Naive thymus-derived CD4-positive, alpha-beta T cell (primary cell): Measurements from ENCODE around the gene LINGO1. TPM values are rescaled to one million over a fixed set of nuclear protein-coding genes. Genes with fewer than 3 reads are reported as not detected.
A peak's percentile ranks its signal among the peaks of the same experiment; 100 is the strongest.

ENCODE experiments used
- ATAC-seq: fragments of 150-1000 bp; cut with Tn5 transposase; 2 replicates; pipeline ENCODE4 v1.10.0; 2021; ENCODE audit warnings: mild to moderate bottlenecking, moderate library complexity
- CTCF ChIA-PET: fragments of 350-600 bp; sonication (Branson Sonifier 250); formaldehyde crosslinking; loops from one replicate; lab custom pipeline; 2021; ENCODE audit warnings: antibody characterized with exemption; lab: Charles Lee
- POLR2A ChIA-PET: fragments of 350-600 bp; sonication (Branson Sonifier 250); formaldehyde crosslinking; loops from one replicate; lab custom pipeline; 2021; ENCODE audit warnings: antibody characterized with exemption, inconsistent platforms; lab: Charles Lee
- DNase-seq, 9 donors: peaks; one replicate each; pipeline versions ENCODE4 v3.0.0 to v3.0.0-alpha.2; 2020 to 2022; ENCODE audit warnings: mixed read lengths in 1 of 9
- H3K27ac ChIP-seq: one replicate; pipeline ENCODE4 v1.7.0; 2013; ENCODE audit warnings: mild to moderate bottlenecking, low read depth, low read length, moderate library complexity
- H3K27me3 ChIP-seq, 2 donors: one replicate each; pipeline ENCODE4 v1.7.0; 2013; ENCODE audit warnings: low read length in 2 of 2, mild to moderate bottlenecking in 2 of 2, moderate library complexity in 2 of 2; ENCODE audit not compliant: control insufficient read depth in 2 of 2, insufficient read depth in 2 of 2
- H3K36me3 ChIP-seq, 3 experiments: 1 replicate in 2 of 3; 2 replicates in 1 of 3; pipeline ENCODE4 v1.7.0; 2013; ENCODE audit warnings: low read length in 3 of 3, mild to moderate bottlenecking in 3 of 3, moderate library complexity in 1 of 3; ENCODE audit not compliant: insufficient read depth in 3 of 3, control insufficient read depth in 2 of 3
- H3K4me1 ChIP-seq, 2 donors: one replicate each; pipeline ENCODE4 v1.7.0; 2013; ENCODE audit warnings: low read length in 2 of 2, mild to moderate bottlenecking in 2 of 2, moderate library complexity in 1 of 2; ENCODE audit not compliant: control insufficient read depth in 2 of 2, insufficient read depth in 2 of 2
- H3K4me3 ChIP-seq: 2 replicates; pipeline ENCODE4 v1.7.0; 2013; ENCODE audit warnings: mild to moderate bottlenecking, low read length
- H3K9me3 ChIP-seq, 3 experiments: 1 replicate in 2 of 3; 2 replicates in 1 of 3; pipeline ENCODE4 v1.7.0; 2013; ENCODE audit warnings: low read length in 3 of 3; ENCODE audit not compliant: control insufficient read depth in 2 of 3
- H3K27ac Mint-ChIP-seq, 9 donors: one replicate each; pipeline ENCODE4 v1.8.0; 2020 to 2022; ENCODE audit warnings: mixed read lengths in 9 of 9, mild to moderate bottlenecking in 8 of 9, moderate library complexity in 5 of 9, inconsistent platforms in 2 of 9
- H3K27me3 Mint-ChIP-seq, 5 donors: one replicate each; pipeline ENCODE4 v1.8.0; 2021 to 2022; ENCODE audit warnings: mixed read lengths in 5 of 5, mild to moderate bottlenecking in 1 of 5
- H3K36me3 Mint-ChIP-seq, 5 donors: one replicate each; pipeline ENCODE4 v1.8.0; 2020 to 2022; ENCODE audit warnings: mixed read lengths in 5 of 5, mild to moderate bottlenecking in 3 of 5, inconsistent platforms in 1 of 5
- H3K4me1 Mint-ChIP-seq, 7 donors: one replicate each; pipeline ENCODE4 v1.8.0; 2020 to 2022; ENCODE audit warnings: mixed read lengths in 7 of 7, mild to moderate bottlenecking in 3 of 7, inconsistent platforms in 1 of 7
- H3K4me3 Mint-ChIP-seq, 10 donors: one replicate each; pipeline ENCODE4 v1.8.0; 2020 to 2022; ENCODE audit warnings: mild to moderate bottlenecking in 10 of 10, mixed read lengths in 10 of 10, moderate library complexity in 6 of 10, inconsistent platforms in 2 of 10
- H3K9me3 Mint-ChIP-seq, 11 donors: one replicate each; pipeline ENCODE4 v1.8.0; 2020 to 2022; ENCODE audit warnings: mixed read lengths in 11 of 11, mild to moderate bottlenecking in 4 of 11, inconsistent platforms in 1 of 11, moderate library complexity in 1 of 11
- intact Hi-C, 2 donors: fragments of 100-400 bp; cut with micrococcal nuclease; formaldehyde crosslinking; loops; one replicate each; pipeline ENCODE4 v1.15.1; 2023
- polyA plus RNA-seq, 2 donors: library from polyadenylated mRNA; unstranded; fragments of 300-500 nt; fragmentation: Illumina TruSeq; gene quantifications; one replicate each; pipeline ENCODE4 v1.2.3, GENCODE V29; 2021
- total RNA-seq, 6 experiments: library from RNA in 5 of 6; stranded (reverse) in 5 of 6; gene quantifications; 1 replicate in 5 of 6; 2 replicates in 1 of 6; pipeline ENCODE4 v1.2.3 and lab custom pipeline; 2021 to 2026

LINGO1 gene, protein sequence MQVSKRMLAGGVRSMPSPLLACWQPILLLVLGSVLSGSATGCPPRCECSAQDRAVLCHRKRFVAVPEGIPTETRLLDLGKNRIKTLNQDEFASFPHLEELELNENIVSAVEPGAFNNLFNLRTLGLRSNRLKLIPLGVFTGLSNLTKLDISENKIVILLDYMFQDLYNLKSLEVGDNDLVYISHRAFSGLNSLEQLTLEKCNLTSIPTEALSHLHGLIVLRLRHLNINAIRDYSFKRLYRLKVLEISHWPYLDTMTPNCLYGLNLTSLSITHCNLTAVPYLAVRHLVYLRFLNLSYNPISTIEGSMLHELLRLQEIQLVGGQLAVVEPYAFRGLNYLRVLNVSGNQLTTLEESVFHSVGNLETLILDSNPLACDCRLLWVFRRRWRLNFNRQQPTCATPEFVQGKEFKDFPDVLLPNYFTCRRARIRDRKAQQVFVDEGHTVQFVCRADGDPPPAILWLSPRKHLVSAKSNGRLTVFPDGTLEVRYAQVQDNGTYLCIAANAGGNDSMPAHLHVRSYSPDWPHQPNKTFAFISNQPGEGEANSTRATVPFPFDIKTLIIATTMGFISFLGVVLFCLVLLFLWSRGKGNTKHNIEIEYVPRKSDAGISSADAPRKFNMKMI
- total RNA-seq (not detected), polyA plus RNA-seq (not detected), total RNA-seq (lab: John Stamatoyannopoulos, UW) (not detected)

DNA sequence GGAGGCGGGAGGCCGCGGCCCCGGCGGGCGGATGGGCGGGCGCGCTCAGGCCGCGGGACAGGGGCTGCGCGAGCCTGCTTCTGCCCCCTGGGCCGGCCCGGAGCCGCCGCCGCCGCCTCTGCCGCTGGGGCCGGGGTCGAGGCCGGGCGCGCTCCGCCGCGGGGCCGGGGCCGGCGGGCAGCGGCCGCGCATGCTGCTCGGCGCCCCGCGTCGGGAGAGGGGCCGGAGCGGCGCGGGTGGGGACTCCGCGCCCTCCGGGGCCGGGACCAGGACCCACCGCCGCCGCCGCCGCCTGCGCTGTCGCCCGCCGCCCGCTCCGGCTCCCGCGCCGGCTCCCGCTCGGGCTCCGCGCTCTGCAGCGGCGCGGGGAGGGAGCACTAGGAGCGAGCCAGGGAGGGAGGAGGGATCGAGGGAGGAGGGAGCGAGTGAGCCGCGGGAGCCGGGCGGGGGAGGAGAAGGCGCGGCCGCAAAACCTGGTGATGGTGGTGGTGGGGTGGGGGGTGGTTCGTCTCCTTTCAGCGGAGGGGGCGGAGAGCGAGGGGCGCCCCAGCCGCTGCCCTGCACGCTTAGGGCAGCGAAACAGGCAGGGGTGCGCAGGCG lies at the start of gene LINGO1:
TSS of gene LINGO1 (minus strand) at position 379 of the 600 bp plus-strand sequence. CDS start 597 bp downstream, outside the sequence.
- CTCF ChIA-PET: no interaction called here

DNA sequence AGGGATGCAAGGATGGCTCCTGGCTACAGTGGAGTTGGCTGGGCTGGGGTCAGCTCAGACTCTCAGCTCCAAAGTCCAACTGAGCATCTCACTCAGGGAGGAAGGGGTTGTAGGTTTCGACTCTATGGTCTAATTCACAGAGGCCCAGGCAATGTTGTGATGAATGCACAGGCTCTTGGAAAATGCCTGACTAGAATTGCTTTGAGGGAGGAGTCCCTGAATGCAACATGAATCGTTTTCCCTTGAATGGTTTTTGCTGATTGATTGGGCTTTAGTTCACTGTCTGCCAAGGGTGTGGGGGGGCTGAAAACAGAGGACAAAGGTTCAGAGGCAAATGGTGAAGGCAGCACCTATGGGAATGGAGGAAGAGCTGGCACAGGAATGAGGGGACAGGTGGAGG lies 48.6 kb upstream of the LINGO1 start:
- peaks cover 17 to 33% (median 27%) of the 10 kb centered on the region in 5 donors for H3K27me3 Mint-ChIP-seq
- ChIA-PET CTCF (no interaction called here), POLR2A (no interaction called here)
- no peak overlapping the region for H3K27ac Mint-ChIP-seq
- intact Hi-C loops: no loop called here
- H3K4me3 ChIP-seq: no peak overlapping the region
- H3K4me1 Mint-ChIP-seq: no peaks in the 10 kb centered on the region
- H3K4me3 Mint-ChIP-seq: no peak overlapping the region
- ATAC-seq (no peak), DNase-seq (no peak)
- H3K36me3 ChIP-seq: no peaks in the 10 kb centered on the region
- H3K4me1 ChIP-seq: no peaks in the 10 kb centered on the region
- H3K27me3 ChIP-seq: no peaks in the 10 kb centered on the region
- no peaks in the 10 kb centered on the region for H3K9me3 Mint-ChIP-seq
- no peaks in the 10 kb centered on the region for H3K9me3 ChIP-seq
- no peaks in the 10 kb centered on the region for H3K36me3 Mint-ChIP-seq
- H3K27ac ChIP-seq: no peak overlapping the region

More for the DNA sequence above, at the start of gene LINGO1:
- Mint-ChIP-seq H3K36me3 (peaks cover 0 to 1% (median 0%) of the 10 kb centered on the region in 5 donors), H3K9me3 (no peaks in the 10 kb centered on the region), H3K27me3 (peaks cover 22 to 64% (median 41%) of the 10 kb centered on the region in 5 donors), H3K4me3 (peak within 1 kb of the TSS; percentile 20 to 84 (median 70)), H3K4me1 (peaks cover 6 to 20% (median 13%) of the 10 kb centered on the region in 7 donors), H3K27ac (no peak within 1 kb of the TSS)
- no peak within 1 kb of the TSS for H3K4me3 ChIP-seq
- peaks cover 0 to 9% of the 10 kb centered on the region in 2 donors for H3K4me1 ChIP-seq
- POLR2A ChIA-PET: no interaction called here
- no peak for ATAC-seq
- H3K9me3 ChIP-seq: no peaks in the 10 kb centered on the region
- no peaks in the 10 kb centered on the region for H3K36me3 ChIP-seq
- no peak within 1 kb of the TSS for H3K27ac ChIP-seq
- intact Hi-C loops: loop anchor here in 1 of 2 donors (5.0 kb wide), 1 partner anchor 245 kb away; no protein-coding TSS in a partner anchor
- H3K27me3 ChIP-seq: peaks cover 0 to 18% of the 10 kb centered on the region in 2 donors
- no peak for DNase-seq

- POLR2A ChIA-PET: no interaction called here
- Mint-ChIP-seq H3K4me1 (no peaks in the 10 kb centered on the region), H3K4me3 (no peak overlapping the region), H3K36me3 (no peaks in the 10 kb centered on the region), H3K9me3 (no peaks in the 10 kb centered on the region), H3K27me3 (peaks cover 7 to 24% (median 21%) of the 10 kb centered on the region in 5 donors), H3K27ac (no peak overlapping the region)
- intact Hi-C loops: no loop called here
- H3K27ac ChIP-seq: no peak overlapping the region
- CTCF ChIA-PET: no interaction called here
- DNase-seq: no peak
- H3K4me3 ChIP-seq: no peak overlapping the region
- no peaks in the 10 kb centered on the region for H3K36me3 ChIP-seq
- H3K4me1 ChIP-seq: no peaks in the 10 kb centered on the region
- H3K27me3 ChIP-seq: no peaks in the 10 kb centered on the region
- ATAC-seq: no peak
- H3K9me3 ChIP-seq: no peaks in the 10 kb centered on the region
Observed at GRCh38 chr15:77676569-77677375, 44.1 kb upstream of the LINGO1 start.

DNA sequence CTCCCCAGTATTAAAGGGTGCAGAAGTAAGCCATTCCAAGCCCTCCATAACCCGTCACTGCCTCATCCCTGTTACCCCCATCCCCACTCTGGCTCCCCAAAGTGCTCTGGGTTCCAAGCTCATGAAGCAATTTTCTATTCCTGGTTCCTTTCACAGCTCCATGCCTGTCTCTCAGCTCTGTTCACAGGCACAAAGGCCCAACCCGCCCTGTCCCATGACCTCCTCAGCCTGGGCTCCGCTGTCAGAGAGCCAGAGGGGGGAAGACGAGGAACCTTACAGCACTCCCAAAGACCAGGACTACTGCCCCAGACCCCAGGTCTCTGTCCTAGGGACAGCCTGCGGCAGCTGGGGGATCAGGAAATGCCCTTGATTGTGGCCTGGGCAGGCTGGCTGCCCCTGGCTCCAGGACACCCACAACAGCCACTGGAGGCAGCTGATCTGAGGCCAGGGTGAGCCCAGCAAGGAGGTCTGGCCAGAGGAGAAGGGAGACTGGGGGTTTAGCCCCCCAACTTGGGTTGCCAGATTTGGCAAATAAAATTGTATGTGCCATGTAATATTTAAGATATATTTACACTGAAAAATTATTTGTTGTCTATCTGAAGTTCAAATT lies 43.2 kb upstream of the LINGO1 start:
- Histone ChIP-seq H3K9me3 (no peaks in the 10 kb centered on the region), H3K27ac (no peak overlapping the region), H3K27me3 (no peaks in the 10 kb centered on the region), H3K36me3 (no peaks in the 10 kb centered on the region), H3K4me3 (no peak overlapping the region), H3K4me1 (no peaks in the 10 kb centered on the region)
- Mint-ChIP-seq H3K27ac (no peak overlapping the region), H3K4me1 (no peaks in the 10 kb centered on the region), H3K4me3 (no peak overlapping the region), H3K36me3 (no peaks in the 10 kb centered on the region), H3K27me3 (peaks cover 7 to 28% (median 20%) of the 10 kb centered on the region in 5 donors), H3K9me3 (no peaks in the 10 kb centered on the region)
- ChIA-PET POLR2A (no interaction called here), CTCF (no interaction called here)
- DNase-seq (no peak), ATAC-seq (no peak)
- intact Hi-C loops: no loop called here

DNA sequence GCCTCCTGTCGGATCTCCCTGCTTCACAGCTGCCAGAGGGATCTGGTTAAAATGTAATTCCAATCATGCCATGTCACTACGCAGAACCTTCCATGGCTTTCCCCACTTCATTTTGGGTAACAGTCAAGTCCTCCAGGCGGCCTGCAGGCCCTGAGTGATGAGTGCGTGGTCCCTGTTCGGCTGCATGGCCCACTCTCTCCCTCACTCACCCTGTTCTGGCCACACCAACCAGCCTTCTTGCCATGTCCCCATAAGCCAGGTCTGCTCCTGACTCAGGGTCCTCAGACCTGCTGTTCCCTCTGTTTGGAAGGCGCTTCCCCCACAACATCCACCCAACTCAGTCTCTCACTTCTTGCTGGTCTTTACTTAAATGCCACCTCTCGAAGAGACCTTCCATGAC lies 41.6 kb upstream of the LINGO1 start:
- Histone ChIP-seq H3K27me3 (no peaks in the 10 kb centered on the region), H3K36me3 (no peaks in the 10 kb centered on the region), H3K4me3 (no peak overlapping the region), H3K9me3 (no peaks in the 10 kb centered on the region), H3K27ac (no peak overlapping the region), H3K4me1 (no peaks in the 10 kb centered on the region)
- intact Hi-C loops: no loop called here
- Mint-ChIP-seq H3K4me1 (no peaks in the 10 kb centered on the region), H3K27me3 (peaks cover 5 to 37% (median 16%) of the 10 kb centered on the region in 5 donors), H3K36me3 (no peaks in the 10 kb centered on the region), H3K9me3 (no peaks in the 10 kb centered on the region), H3K27ac (no peak overlapping the region), H3K4me3 (no peak overlapping the region)
- DNase-seq (no peak), ATAC-seq (no peak)
- POLR2A ChIA-PET: no interaction called here
- CTCF ChIA-PET: interaction anchor here (0.6 kb wide), 1 partner anchor 140 kb away, joined by 3 read pairs; no protein-coding TSS in a partner anchor

DNA sequence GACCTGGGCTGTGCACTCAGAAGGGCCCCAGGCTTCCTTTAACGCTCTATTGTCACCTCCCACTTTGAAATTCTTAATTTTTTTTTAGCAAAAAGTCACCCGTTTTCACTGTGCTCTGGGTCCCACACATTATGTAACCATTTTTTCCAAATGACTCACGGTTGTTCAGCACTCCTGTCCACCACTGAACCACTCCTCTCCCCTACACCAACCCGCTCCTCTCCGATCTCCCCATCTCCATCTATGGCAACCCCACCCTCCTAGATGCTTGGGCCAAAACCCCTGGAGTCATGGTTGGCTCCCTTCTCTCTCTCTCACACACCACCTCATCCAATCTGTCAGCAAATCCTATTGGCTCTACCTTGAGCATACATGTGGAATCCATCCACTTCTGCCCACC lies 41.2 kb upstream of the LINGO1 start:
- POLR2A ChIA-PET: no interaction called here
- no peak overlapping the region for H3K27ac Mint-ChIP-seq
- H3K4me1 ChIP-seq: no peaks in the 10 kb centered on the region

More for the DNA sequence above, 41.2 kb upstream of the LINGO1 start:
- H3K4me1 Mint-ChIP-seq: no peaks in the 10 kb centered on the region
- no peaks in the 10 kb centered on the region for H3K36me3 Mint-ChIP-seq
- no peaks in the 10 kb centered on the region for H3K9me3 Mint-ChIP-seq
- no peaks in the 10 kb centered on the region for H3K9me3 ChIP-seq
- H3K27ac ChIP-seq: no peak overlapping the region
- H3K36me3 ChIP-seq: no peaks in the 10 kb centered on the region
- no peaks in the 10 kb centered on the region for H3K27me3 ChIP-seq
- CTCF ChIA-PET: no interaction called here
- no peak overlapping the region for H3K4me3 ChIP-seq
- peaks cover 7 to 35% (median 16%) of the 10 kb centered on the region in 5 donors for H3K27me3 Mint-ChIP-seq
- intact Hi-C loops: no loop called here
- ATAC-seq (no peak), DNase-seq (no peak)
- H3K4me3 Mint-ChIP-seq: no peak overlapping the region
